Vagina (tissue), 2 donors: ENCODE measurements around the gene AK9. TPM values are rescaled to one million over a fixed set of nuclear protein-coding genes. Genes with fewer than 3 reads are reported as not detected.

Experiments used
- DNase-seq, 2 donors: peaks; one replicate each; pipeline ENCODE4 v3.0.0-alpha.2; 2017; ENCODE audit errors: extremely low spot score in 2 of 2
- H3K27ac ChIP-seq: fragments of 200-600 bp; sonication (generic); one replicate; pipeline ENCODE4 v1.5.1; 2019
- H3K27me3 ChIP-seq: fragments of 200-600 bp; sonication (generic); one replicate; pipeline ENCODE4 v1.5.1; 2019
- H3K36me3 ChIP-seq, 2 donors: fragments of 200-600 bp; sonication (generic); one replicate each; pipeline ENCODE4 v1.5.1; 2017 to 2019
- H3K4me1 ChIP-seq: fragments of 200-600 bp; sonication (generic); one replicate; pipeline ENCODE4 v1.5.1; 2019
- H3K4me3 ChIP-seq, 2 donors: fragments of 200-600 bp; sonication (generic); 1 replicate in 1 of 2; 2 replicates in 1 of 2; pipeline ENCODE4 v1.5.1; 2016 to 2019
- H3K9me3 ChIP-seq: fragments of 200-600 bp; sonication (generic); one replicate; pipeline ENCODE4 v1.5.1; 2019
- CTCF ChIP-seq, 3 experiments: fragments of 450-650 bp in 2 of 3; fragments of 200-600 bp in 1 of 3; sonication (generic) in 1 of 3; IDR thresholded peaks; one replicate each; pipeline ENCODE4 v1.5.1; 2017 to 2019; ENCODE audit warnings: antibody characterized with exemption in 3 of 3, mild to moderate bottlenecking in 2 of 3, moderate library complexity in 2 of 3
- POLR2A ChIP-seq, 2 donors: fragments of 450-650 bp; IDR thresholded peaks; one replicate each; pipeline ENCODE4 v1.6.1; 2017; ENCODE audit warnings: antibody characterized with exemption in 2 of 2, mild to moderate bottlenecking in 2 of 2, moderate library complexity in 2 of 2
- POLR2AphosphoS5 ChIP-seq, 2 donors: sonication (generic); formaldehyde crosslinking; IDR thresholded peaks; one replicate each; pipeline ENCODE4 v1.9.0; 2017; ENCODE audit warnings: antibody characterized with exemption in 2 of 2, mild to moderate bottlenecking in 2 of 2, low read depth in 1 of 2; ENCODE audit not compliant: insufficient read depth in 1 of 2
- intact Hi-C: fragments of 100-400 bp; cut with DNase I; formaldehyde crosslinking; loops from one replicate; pipeline ENCODE4 v1.15.1; 2023
- total RNA-seq: library from RNA; depleted of rRNA; stranded (reverse); fragments of >200 nt; gene quantifications from one replicate; pipeline ENCODE4 v1.2.3, GENCODE V29; 2016

Gene AK9
- total RNA-seq, 1 donor from 2014 or later = 8.1 TPM

- no peak overlapping the region for H3K4me3 ChIP-seq
- no peak overlapping the region for H3K27ac ChIP-seq
- H3K27me3 ChIP-seq = no peaks in the 10 kb centered on the region
- TF ChIP-seq POLR2A (IDR thresholded peaks at IDR 0.05) (no peak), CTCF (IDR thresholded peaks at IDR 0.05) (no peak), POLR2AphosphoS5 (IDR thresholded peaks at IDR 0.05; ENCODE audit: insufficient read depth in 1 of 2, low read depth in 1 of 2) (no peak)
- peaks cover 0 to 22% of the 10 kb centered on the region in 2 donors for H3K36me3 ChIP-seq
- intact Hi-C loops = no loop called here
- H3K4me1 ChIP-seq = peaks cover 31% of the 10 kb centered on the region
- H3K9me3 ChIP-seq = no peaks in the 10 kb centered on the region
- peak in 1 of 2 donors; percentile 47 for DNase-seq
Measured at GRCh38 chr6:109450801-109451200, 240.2 kb downstream of the AK9 start.

GRCh38 chr6:109449795-109450673 is 241.0 kb downstream of the AK9 start:
- no peak overlapping the region for H3K4me3 ChIP-seq
- DNase-seq = peak; percentile 84 to 90
- intact Hi-C loops = no loop called here
- no peaks in the 10 kb centered on the region for H3K9me3 ChIP-seq
- TF ChIP-seq POLR2A (IDR thresholded peaks at IDR 0.05) (no peak), CTCF (IDR thresholded peaks at IDR 0.05) (no peak), POLR2AphosphoS5 (IDR thresholded peaks at IDR 0.05; ENCODE audit: insufficient read depth in 1 of 2, low read depth in 1 of 2) (no peak)
- H3K27ac ChIP-seq = no peak overlapping the region
- peaks cover 31% of the 10 kb centered on the region for H3K4me1 ChIP-seq
- no peaks in the 10 kb centered on the region for H3K27me3 ChIP-seq
- H3K36me3 ChIP-seq = peaks cover 0 to 28% of the 10 kb centered on the region in 2 donors

GRCh38 chr6:109449064-109449794 is 241.8 kb downstream of the AK9 start:
- Histone ChIP-seq H3K27ac (no peak overlapping the region), H3K36me3 (peaks cover 0 to 36% of the 10 kb centered on the region in 2 donors), H3K4me1 (peaks cover 23% of the 10 kb centered on the region), H3K27me3 (no peaks in the 10 kb centered on the region), H3K9me3 (no peaks in the 10 kb centered on the region), H3K4me3 (no peak overlapping the region)
- DNase-seq = peak; percentile 64 to 76
- intact Hi-C loops = no loop called here
- no peak for TF ChIP-seq POLR2A (IDR thresholded peaks at IDR 0.05)
- TF ChIP-seq CTCF (IDR thresholded peaks at IDR 0.05) = no peak
- TF ChIP-seq POLR2AphosphoS5 (IDR thresholded peaks at IDR 0.05; ENCODE audit: insufficient read depth in 1 of 2, low read depth in 1 of 2) = no peak

- Histone ChIP-seq H3K27ac (no peak overlapping the region), H3K27me3 (no peaks in the 10 kb centered on the region), H3K4me1 (peaks cover 17% of the 10 kb centered on the region), H3K9me3 (no peaks in the 10 kb centered on the region), H3K36me3 (peaks cover 0 to 42% of the 10 kb centered on the region in 2 donors), H3K4me3 (no peak overlapping the region)
- TF ChIP-seq POLR2AphosphoS5 (IDR thresholded peaks at IDR 0.05; ENCODE audit: insufficient read depth in 1 of 2, low read depth in 1 of 2) = no peak
- TF ChIP-seq POLR2A (IDR thresholded peaks at IDR 0.05) = no peak
- no peak for TF ChIP-seq CTCF (IDR thresholded peaks at IDR 0.05)
- peak; percentile 64 to 82 for DNase-seq
- intact Hi-C loops = no loop called here
Measured at GRCh38 chr6:109448615-109449014, 242.4 kb downstream of the AK9 start.
